ENCODE data around the gene HHAT.
A peak's percentile ranks its signal among the peaks of the same experiment; 100 is the strongest.

Gene HHAT

GRCh38 chr1:210360852-210361477 is 32.3 kb downstream of the HHAT start:
- DNase-seq = peak; percentile 61

DNA sequence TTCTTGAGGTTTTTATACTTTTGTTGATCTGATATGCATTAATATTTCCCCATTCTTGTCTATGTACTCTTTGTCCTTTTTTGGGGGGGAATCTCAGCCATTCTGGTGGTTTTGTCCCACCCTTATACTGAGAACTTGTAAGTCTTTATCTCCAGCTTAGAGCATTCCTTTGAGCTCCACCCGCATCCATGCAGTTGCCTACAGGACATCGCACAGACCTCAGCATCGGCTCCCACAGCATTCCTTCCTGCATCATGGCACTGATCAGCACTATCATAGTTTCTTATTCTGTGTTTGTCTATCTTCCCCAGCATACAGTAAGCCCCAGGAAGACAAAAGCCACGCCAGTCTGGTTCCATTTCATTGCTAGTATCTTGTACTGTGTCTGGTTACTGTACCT is 33.0 kb downstream of the HHAT start:
- DNase-seq = no peak

GRCh38 chr1:210362526-210362925 is 33.8 kb downstream of the HHAT start:
- DNase-seq = no peak

DNA sequence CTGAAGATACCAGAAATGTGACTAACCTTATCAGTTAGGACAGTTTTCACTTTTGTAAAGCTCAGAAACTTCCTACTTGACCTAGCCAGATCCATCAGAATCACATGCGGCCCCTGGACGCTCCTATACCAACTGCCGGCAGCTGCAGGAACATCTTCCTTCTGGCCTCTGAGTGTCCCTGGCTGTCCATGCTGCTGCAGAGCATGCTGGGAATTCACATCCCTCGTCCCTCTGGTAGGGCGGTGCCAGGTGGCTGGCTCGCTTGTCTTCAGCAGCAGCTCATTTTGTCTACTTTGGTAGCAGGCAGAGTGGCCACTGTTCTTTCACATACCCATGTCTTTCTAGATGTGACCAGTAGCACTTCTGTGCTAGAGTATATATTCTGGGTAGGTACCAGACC is 34.4 kb downstream of the HHAT start:
- no peak for DNase-seq

DNA sequence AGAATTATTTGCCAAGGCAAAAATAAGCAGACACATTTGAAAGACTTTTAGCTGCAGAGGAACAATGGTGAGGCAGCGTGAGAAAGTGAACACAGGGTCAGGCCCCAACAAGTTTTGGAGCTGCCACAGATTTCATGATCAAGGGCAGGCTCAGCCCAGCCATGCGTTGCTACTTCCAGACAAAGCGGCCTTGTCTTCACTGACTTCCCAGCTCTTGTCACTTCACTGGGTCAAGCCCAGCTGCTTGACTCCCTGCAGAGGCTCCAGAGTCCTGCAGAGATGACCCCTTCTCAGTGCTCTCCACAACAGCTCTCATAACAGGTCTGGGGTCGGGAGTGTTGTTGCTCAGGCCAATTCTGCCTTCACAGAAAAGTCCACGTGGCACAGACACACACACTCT is 35.8 kb downstream of the HHAT start:
- DNase-seq = no peak

DNA sequence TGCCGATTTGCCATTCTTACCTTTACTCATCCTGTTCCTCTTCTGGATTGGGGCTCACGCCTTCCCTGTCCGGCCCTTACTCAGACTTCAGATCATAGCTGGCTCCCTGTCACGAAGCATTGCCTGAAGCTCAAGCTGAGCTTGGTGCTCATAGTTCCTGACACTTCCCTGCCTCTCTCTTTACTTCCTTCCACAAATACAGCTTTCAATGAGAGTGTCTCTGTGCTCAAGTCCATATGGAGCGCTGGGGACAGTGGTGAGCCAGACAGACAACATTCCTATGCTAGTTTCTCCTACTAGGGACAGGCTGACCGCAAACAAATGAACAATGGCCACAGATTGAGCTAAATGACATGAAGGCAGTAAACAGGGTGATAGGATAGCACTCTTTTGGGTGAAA is 38.1 kb downstream of the HHAT start:
- no peak for DNase-seq

GRCh38 chr1:210367566-210367965 is 38.9 kb downstream of the HHAT start:
- DNase-seq = no peak

DNA sequence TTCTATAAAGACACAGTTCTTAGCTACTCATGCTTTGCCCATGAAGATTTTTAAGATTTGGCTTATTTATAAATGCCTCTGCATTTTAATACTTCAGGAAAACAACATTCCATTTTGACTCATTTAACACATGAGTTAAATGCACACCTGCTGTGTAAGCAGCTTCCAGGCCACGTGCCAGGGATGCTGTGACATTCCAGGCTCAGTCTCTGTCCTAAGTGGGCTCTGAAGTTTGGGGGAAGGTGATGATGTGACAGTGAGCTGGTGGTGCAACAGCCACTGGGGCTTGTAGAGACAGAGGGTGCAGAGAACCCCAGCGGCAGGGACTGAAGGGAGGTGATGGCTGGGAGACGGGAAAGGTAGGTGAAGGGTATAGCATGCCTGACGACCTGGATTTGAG is 40.7 kb downstream of the HHAT start:
- DNase-seq = no peak

DNA sequence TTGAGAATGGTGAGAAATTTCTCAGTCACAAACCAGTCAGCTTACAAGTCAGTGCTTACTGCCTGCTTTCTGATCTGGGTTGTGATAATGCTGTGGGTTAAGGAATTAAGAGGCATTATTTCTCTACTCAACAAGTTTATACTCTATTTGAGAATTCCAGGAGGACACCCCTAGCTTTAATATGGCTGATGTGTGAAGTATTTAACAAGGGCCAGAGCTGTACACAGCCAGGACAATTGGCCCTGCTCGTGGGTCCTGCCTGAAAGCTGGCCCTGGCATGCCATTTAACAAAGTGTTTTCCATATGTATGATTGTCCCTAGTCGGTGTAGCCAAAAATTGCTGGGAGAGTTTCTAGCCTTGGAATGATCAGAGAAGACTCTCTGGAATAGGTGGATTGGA is 43.2 kb downstream of the HHAT start:
- DNase-seq = no peak

GRCh38 chr1:210372491-210372890 is 43.8 kb downstream of the HHAT start:
- DNase-seq = no peak

DNA sequence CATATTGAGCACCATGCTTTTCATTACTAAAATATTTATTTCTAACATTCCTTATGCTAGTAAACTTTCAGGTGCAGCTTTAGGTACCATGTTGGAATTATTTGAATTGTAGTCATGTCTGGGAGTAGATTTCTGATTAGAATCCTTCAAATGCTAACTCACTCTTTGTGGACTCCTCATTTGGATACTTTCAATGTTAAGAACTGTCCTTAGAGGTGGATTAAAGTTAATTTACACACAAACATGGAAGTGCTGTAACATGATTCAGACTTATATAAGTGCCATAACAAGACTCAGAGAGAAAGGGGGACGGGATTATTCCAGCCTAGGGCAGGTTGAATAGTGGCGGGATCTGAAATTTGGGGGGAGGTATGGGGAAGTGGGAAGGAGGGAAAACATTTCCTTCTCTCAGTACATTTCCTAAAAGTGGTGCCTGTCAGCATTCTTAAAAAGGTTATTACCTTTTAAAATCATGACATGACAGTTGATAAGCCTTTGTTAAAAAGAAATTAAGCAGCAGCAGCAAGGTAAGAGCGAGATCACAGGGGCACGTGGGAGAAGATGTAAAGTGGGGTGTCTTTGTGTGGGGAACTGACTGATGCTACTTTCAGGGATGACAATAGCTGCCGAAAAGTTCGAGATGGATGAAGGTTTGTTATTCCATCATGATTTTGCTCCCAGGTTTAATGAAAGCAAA is 44.4 kb downstream of the HHAT start:
- DNase-seq = no peak

DNA sequence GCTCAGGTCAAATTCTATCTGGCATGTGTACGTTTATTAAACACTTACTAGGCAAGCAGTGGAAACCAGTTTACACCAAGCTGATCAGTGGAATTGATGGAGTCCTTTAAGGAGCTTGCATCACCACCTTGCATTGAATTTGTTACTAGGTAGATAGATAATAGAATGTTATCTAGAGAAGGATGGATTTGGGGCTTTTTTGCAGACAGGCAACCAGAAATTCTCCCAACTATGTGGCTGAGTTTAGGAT is 44.9 kb downstream of the HHAT start:
- no peak for DNase-seq

DNA sequence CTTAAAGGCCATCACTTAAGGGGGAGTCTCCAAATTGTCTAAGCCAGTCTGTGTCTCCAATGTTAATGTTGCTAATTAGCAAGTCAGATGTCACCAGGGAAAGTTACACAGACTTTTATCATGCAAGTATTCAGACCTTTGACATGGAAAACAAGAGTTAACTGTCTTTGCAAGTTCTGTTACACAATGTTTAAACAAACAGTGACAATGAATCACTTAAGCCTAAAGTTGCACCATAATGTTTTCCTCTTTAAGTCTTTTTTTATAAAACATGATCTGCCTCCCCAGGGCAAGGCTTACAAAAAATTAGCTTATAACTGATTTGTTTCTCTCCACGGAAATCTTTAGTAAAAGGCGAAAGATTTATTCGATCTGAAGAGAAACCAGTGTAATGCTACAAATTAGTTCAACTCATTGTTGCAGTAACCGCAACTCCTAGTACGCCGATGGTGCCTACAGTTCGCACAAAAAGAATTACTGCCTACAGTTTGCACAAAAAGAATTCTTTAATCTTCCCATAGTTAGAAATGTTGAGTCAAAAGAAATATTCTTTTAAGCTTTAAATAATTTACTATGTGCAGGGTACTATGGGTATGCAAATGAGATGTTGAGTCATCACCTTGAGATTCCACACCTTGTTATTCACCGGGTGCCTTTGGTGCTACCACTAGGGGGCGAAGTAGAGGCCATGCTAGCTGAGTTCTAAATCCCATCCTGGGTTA is 45.3 kb downstream of the HHAT start:
- peak; percentile 96 for DNase-seq

GRCh38 chr1:210374600-210374953 is 45.9 kb downstream of the HHAT start:
- no peak for DNase-seq

GRCh38 chr1:210376836-210377372 is 48.2 kb downstream of the HHAT start:
- peak; percentile 70 for DNase-seq

DNA sequence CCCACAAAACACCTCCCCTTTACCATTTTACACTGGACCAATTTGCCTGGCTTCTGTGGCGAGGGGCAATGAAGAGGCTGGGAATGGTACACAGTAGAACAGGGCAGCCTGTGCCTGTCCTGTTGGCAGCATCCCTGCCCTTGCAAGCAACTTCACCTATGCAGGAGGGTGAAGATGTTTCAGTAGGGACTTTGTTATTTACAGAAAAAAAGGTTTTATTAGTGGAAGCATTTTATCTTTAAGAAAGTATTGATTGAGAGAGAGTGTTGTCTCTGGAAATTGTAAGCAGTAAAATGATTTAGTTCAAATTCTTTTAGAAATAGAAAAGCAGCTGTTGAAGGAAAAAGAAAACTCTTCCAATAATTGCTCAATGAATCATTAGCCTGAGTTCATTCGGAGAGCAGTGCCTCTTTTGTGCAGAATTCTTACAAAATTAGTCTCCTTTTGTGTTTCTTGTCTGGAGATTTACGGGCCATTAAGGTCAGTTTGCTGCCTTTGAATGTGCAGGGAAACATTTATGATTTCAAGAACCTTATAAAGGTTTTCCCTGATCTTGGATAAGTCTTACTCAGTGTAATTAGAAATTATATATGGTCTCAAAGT is 49.1 kb downstream of the HHAT start:
- DNase-seq = peak; percentile 60

- peak; percentile 39 for DNase-seq
Observed at GRCh38 chr1:210378736-210379135, 50.0 kb downstream of the HHAT start.

- DNase-seq = no peak
Observed at GRCh38 chr1:210381934-210382333, 53.2 kb downstream of the HHAT start.

GRCh38 chr1:210384625-210385024 is 55.9 kb downstream of the HHAT start:
- peak; percentile 45 for DNase-seq

DNA sequence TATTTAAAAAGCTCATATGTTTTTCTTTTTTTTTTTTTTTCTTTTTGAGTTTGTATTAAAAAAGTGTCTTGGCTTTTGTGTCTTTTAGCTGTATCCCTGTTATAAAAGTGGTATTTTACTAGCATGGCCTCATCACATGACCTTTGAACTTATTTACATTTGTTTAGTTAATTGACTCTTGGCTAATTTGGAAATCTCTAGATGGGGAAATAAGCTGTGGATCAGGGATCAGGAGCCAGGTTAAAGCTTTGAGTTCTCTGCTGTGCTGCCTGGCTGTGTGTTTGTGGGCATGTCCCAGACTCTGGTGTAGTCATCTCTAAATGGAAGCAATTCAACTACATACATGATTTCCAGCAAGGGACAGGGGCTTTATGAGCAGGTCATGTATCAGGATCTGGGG is 56.5 kb downstream of the HHAT start:
- DNase-seq = no peak

GRCh38 chr1:210394281-210394821 is 65.6 kb downstream of the HHAT start:
- peak; percentile 30 for DNase-seq

DNA sequence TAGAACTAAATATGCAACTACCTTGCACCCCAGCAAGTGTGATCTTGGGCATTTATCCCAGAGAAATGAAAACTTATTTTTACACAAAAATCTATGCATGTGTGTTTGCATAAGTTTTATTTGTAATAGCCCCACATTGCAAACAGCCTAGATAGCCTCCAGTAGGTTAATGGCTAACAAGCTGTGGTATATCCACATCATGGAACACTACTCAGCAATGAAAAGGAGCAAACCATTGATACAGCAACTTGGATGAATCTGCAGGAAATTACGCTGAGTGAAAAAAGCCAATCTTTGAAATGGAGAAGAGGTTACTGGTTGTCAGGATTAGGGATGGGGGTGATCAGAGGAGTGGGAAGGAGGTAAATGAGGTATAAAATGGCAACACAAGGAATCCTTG is 67.8 kb downstream of the HHAT start:
- no peak for DNase-seq

- peak; percentile 21 for DNase-seq
Observed at GRCh38 chr1:210397252-210397651, 68.5 kb downstream of the HHAT start.

Measured in fibroblast of skin of back (primary cell).